Tibial nerve (tissue), 4 donors: ENCODE data around the gene DAP. TPM values are rescaled to one million over a fixed set of nuclear protein-coding genes. Genes with fewer than 3 reads are reported as not detected.
"Not testable (repeated sequence)": the region's sequence is repeated elsewhere in the genome, so short reads cannot be mapped to it uniquely, and the experiment has no call there.

Source experiments
- DNase-seq, 2 donors: peaks; one replicate each; pipeline ENCODE4 v3.0.0-alpha.2; 2019; ENCODE audit warnings: low spot score in 2 of 2
- H3K27ac ChIP-seq, 4 donors: fragments of 200-600 bp; sonication (generic) in 3 of 4; one replicate each; pipeline ENCODE4 v1.5.1; 2017 to 2019; ENCODE audit warnings: mild to moderate bottlenecking in 1 of 4
- H3K27me3 ChIP-seq, 2 donors: fragments of 200-600 bp; sonication (generic) in 1 of 2; one replicate each; pipeline versions ENCODE4 v1.5.1 to v1.6.0; 2017 to 2019
- H3K36me3 ChIP-seq, 3 donors: fragments of 200-600 bp; sonication (generic); one replicate each; pipeline ENCODE4 v1.5.1; 2018 to 2019
- H3K4me1 ChIP-seq, 4 donors: fragments of 200-600 bp; sonication (generic) in 3 of 4; one replicate each; pipeline ENCODE4 v1.5.1; 2017 to 2019
- H3K4me3 ChIP-seq, 4 donors: fragments of 200-600 bp; sonication (generic) in 3 of 4; one replicate each; pipeline ENCODE4 v1.5.1; 2017 to 2019; ENCODE audit warnings: mild to moderate bottlenecking in 1 of 4, moderate library complexity in 1 of 4
- H3K9me3 ChIP-seq, 4 donors: fragments of 200-600 bp; sonication (generic) in 3 of 4; one replicate each; pipeline ENCODE4 v1.5.1; 2017 to 2019
- EP300 ChIP-seq, 2 donors: sonication (generic); formaldehyde crosslinking; IDR thresholded peaks; one replicate each; pipeline ENCODE4 v1.6.1; 2017; ENCODE audit warnings: antibody characterized with exemption in 2 of 2, mild to moderate bottlenecking in 1 of 2
- POLR2A ChIP-seq, 2 donors: fragments of 450-650 bp; IDR thresholded peaks; one replicate each; pipeline ENCODE4 v1.6.1; 2017; ENCODE audit warnings: antibody characterized with exemption in 2 of 2, mild to moderate bottlenecking in 2 of 2, moderate library complexity in 2 of 2
- WGBS, 2 donors: methylation state at CpG; one replicate each; pipeline ENCODE4 v1.1.5; 2018; 5-methylcytosine and 5-hydroxymethylcytosine counted together
- total RNA-seq, 4 donors: library from RNA; depleted of rRNA; stranded (reverse); fragments of >200 nt; gene quantifications; one replicate each; pipeline ENCODE4 v1.1.0, GENCODE V29; 2016
- TF ChIP-seq, protein P1 (sequence below), 5 experiments: fragments of 200-600 bp in 3 of 5; fragments of 450-650 bp in 2 of 5; sonication (generic) in 3 of 5; IDR thresholded peaks; one replicate each; pipeline ENCODE4 v1.5.1; 2016 to 2019; ENCODE audit warnings: antibody characterized with exemption in 5 of 5, mild to moderate bottlenecking in 3 of 5, moderate library complexity in 2 of 5

The DAP gene
- total RNA-seq, 4 donors from 2014 or later, result 43.0 to 77.7 (median 50.0) TPM

DNA sequence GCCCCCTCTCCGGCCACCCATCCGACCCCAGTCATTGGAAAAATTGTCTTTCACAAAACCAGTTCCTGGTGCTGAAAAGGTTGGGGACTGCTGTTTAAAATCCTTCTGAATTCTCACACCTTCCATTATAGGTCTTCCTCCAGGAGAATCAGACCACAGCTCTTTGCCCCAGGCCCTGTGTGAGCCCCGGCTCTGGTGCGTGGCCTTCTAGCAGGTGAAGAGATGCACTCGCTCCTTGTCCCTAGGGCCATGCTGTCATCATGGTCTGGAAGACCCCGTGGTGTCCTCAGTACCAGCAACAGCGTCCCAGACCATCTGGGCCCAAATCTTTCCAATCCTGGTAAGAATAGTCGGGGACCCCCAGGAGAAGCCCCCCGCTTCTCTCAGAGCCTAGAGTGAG, 95.2 kb downstream of the DAP start:
- H3K4me1 ChIP-seq, result peaks cover 0 to 9% (median 0%) of the 10 kb centered on the region in 4 donors
- 94 to 95% methylated on average over 7 to 8 of the region's 9 CpGs for WGBS, 2 donors
- H3K27me3 ChIP-seq, result no peaks in the 10 kb centered on the region
- H3K27ac ChIP-seq, result no peak overlapping the region
- no peak overlapping the region for H3K4me3 ChIP-seq
- no peak for DNase-seq
- TF ChIP-seq, protein P1, sequence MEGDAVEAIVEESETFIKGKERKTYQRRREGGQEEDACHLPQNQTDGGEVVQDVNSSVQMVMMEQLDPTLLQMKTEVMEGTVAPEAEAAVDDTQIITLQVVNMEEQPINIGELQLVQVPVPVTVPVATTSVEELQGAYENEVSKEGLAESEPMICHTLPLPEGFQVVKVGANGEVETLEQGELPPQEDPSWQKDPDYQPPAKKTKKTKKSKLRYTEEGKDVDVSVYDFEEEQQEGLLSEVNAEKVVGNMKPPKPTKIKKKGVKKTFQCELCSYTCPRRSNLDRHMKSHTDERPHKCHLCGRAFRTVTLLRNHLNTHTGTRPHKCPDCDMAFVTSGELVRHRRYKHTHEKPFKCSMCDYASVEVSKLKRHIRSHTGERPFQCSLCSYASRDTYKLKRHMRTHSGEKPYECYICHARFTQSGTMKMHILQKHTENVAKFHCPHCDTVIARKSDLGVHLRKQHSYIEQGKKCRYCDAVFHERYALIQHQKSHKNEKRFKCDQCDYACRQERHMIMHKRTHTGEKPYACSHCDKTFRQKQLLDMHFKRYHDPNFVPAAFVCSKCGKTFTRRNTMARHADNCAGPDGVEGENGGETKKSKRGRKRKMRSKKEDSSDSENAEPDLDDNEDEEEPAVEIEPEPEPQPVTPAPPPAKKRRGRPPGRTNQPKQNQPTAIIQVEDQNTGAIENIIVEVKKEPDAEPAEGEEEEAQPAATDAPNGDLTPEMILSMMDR (IDR thresholded peaks at IDR 0.05), result no peak
- peaks cover 0 to 5% (median 0%) of the 10 kb centered on the region in 4 donors for H3K9me3 ChIP-seq
- H3K36me3 ChIP-seq, result no peaks in the 10 kb centered on the region

- H3K27me3 ChIP-seq, H3K9me3 ChIP-seq, H3K36me3 ChIP-seq, DNase-seq, H3K4me3 ChIP-seq, H3K27ac ChIP-seq, H3K4me1 ChIP-seq: not testable (repeated sequence)
- WGBS, 2 donors, result 77 to 84% methylated on average over 6 of the region's 6 CpGs
These were observed 96.8 kb downstream of the DAP start for GRCh38 chr5:10664180-10664769.

- 36 to 48% methylated on average over 13 of the region's 13 CpGs for WGBS, 2 donors
- H3K4me3 ChIP-seq, result no peak overlapping the region
- peak in 1 of 2 donors; percentile 39 for DNase-seq
These were observed 97.4 kb downstream of the DAP start for GRCh38 chr5:10663489-10664179.

GRCh38 chr5:10662661-10663488, 98.2 kb downstream of the DAP start:
- Histone ChIP-seq H3K36me3 (no peaks in the 10 kb centered on the region), H3K4me3 (no peak overlapping the region), H3K4me1 (peaks cover 0 to 9% (median 0%) of the 10 kb centered on the region in 4 donors), H3K9me3 (no peaks in the 10 kb centered on the region), H3K27ac (no peak overlapping the region), H3K27me3 (no peaks in the 10 kb centered on the region)
- WGBS, 2 donors, result 75 to 84% methylated on average over 10 of the region's 10 CpGs
- TF ChIP-seq EP300 (IDR thresholded peaks at IDR 0.05), result no peak
- TF ChIP-seq POLR2A (IDR thresholded peaks at IDR 0.05), result no peak
- TF ChIP-seq, protein P1 (IDR thresholded peaks at IDR 0.05), result no peak
- DNase-seq, result no peak

More at GRCh38 chr5:10663489-10664179, 97.4 kb downstream of the DAP start:
- H3K36me3 ChIP-seq, result no peaks in the 10 kb centered on the region
- H3K9me3 ChIP-seq, result peaks cover 0 to under 1% (median 0%) of the 10 kb centered on the region in 4 donors
- H3K4me1 ChIP-seq, result peaks cover 0 to 9% (median 0%) of the 10 kb centered on the region in 4 donors
- no peaks in the 10 kb centered on the region for H3K27me3 ChIP-seq
- no peak for TF ChIP-seq EP300 (IDR thresholded peaks at IDR 0.05)
- TF ChIP-seq, protein P1 (IDR thresholded peaks at IDR 0.05), result no peak
- no peak for TF ChIP-seq POLR2A (IDR thresholded peaks at IDR 0.05)
- no peak overlapping the region for H3K27ac ChIP-seq

- WGBS, 2 donors, result 92 to 95% methylated on average over 11 of the region's 11 CpGs
- no peak for DNase-seq
These were observed 99.0 kb downstream of the DAP start for GRCh38 chr5:10662083-10662482.

More at GRCh38 chr5:10662083-10662482, 99.0 kb downstream of the DAP start:
- no peaks in the 10 kb centered on the region for H3K9me3 ChIP-seq
- H3K27me3 ChIP-seq, result no peaks in the 10 kb centered on the region
- H3K4me3 ChIP-seq, result no peak overlapping the region
- H3K36me3 ChIP-seq, result no peaks in the 10 kb centered on the region
- no peak overlapping the region for H3K27ac ChIP-seq
- H3K4me1 ChIP-seq, result peaks cover 0 to 9% (median 0%) of the 10 kb centered on the region in 4 donors
- TF ChIP-seq POLR2A (IDR thresholded peaks at IDR 0.05), result no peak
- no peak for TF ChIP-seq EP300 (IDR thresholded peaks at IDR 0.05)
- TF ChIP-seq, protein P1 (IDR thresholded peaks at IDR 0.05), result no peak
